Retinal pigment epithelial cell (primary cell): ENCODE results near the gene PSD2.

Source experiments
- DNase-seq: peaks from one replicate; pipeline ENCODE4 v3.0.0-alpha.2; 2010; ENCODE audit warnings: low read depth
- H3K4me3 ChIP-seq: 2 replicates; pipeline ENCODE4 v1.5.1; 2011; ENCODE audit warnings: mild to moderate bottlenecking, low read length, control low read depth, moderate library complexity
- TF ChIP-seq, protein P1 (sequence below): conservative IDR thresholded peaks from 2 replicates; pipeline ENCODE4 v1.5.1; 2011; ENCODE audit warnings: low read depth, low read length, control low read depth, inconsistent platforms

The PSD2 gene

GRCh38 chr5:139784488-139784887, 11.1 kb upstream of the PSD2 start:
- TF ChIP-seq, protein P1, sequence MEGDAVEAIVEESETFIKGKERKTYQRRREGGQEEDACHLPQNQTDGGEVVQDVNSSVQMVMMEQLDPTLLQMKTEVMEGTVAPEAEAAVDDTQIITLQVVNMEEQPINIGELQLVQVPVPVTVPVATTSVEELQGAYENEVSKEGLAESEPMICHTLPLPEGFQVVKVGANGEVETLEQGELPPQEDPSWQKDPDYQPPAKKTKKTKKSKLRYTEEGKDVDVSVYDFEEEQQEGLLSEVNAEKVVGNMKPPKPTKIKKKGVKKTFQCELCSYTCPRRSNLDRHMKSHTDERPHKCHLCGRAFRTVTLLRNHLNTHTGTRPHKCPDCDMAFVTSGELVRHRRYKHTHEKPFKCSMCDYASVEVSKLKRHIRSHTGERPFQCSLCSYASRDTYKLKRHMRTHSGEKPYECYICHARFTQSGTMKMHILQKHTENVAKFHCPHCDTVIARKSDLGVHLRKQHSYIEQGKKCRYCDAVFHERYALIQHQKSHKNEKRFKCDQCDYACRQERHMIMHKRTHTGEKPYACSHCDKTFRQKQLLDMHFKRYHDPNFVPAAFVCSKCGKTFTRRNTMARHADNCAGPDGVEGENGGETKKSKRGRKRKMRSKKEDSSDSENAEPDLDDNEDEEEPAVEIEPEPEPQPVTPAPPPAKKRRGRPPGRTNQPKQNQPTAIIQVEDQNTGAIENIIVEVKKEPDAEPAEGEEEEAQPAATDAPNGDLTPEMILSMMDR = no peak
- no peak for DNase-seq
- H3K4me3 ChIP-seq = no peak overlapping the region

DNA sequence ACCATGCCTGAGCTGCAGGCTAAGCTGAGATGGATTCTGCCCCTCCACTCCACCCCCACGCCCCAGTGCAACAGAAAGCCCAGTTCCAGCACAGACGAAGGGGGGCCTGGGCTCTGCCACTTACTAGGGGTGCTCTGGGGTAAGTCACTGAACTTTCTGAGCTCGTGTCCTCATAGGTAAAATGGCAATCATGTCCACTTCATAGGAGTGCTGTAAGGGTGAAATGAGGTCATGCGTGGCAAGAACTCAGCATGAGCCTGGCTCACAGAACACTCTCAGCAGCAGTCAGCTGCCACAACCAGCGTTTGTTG, 8.4 kb upstream of the PSD2 start:
- TF ChIP-seq, protein P1 = no peak
- H3K4me3 ChIP-seq = no peak overlapping the region
- DNase-seq = no peak

GRCh38 chr5:139787568-139788293, 7.9 kb upstream of the PSD2 start:
- no peak for DNase-seq
- peak overlapping the region; percentile 70 for H3K4me3 ChIP-seq
- TF ChIP-seq, protein P1 = peak; percentile 90

- no peak for DNase-seq
- TF ChIP-seq, protein P1 = no peak
- H3K4me3 ChIP-seq = peak overlapping the region; percentile 70
Measured at GRCh38 chr5:139788294-139788910, 7.2 kb upstream of the PSD2 start.

DNA sequence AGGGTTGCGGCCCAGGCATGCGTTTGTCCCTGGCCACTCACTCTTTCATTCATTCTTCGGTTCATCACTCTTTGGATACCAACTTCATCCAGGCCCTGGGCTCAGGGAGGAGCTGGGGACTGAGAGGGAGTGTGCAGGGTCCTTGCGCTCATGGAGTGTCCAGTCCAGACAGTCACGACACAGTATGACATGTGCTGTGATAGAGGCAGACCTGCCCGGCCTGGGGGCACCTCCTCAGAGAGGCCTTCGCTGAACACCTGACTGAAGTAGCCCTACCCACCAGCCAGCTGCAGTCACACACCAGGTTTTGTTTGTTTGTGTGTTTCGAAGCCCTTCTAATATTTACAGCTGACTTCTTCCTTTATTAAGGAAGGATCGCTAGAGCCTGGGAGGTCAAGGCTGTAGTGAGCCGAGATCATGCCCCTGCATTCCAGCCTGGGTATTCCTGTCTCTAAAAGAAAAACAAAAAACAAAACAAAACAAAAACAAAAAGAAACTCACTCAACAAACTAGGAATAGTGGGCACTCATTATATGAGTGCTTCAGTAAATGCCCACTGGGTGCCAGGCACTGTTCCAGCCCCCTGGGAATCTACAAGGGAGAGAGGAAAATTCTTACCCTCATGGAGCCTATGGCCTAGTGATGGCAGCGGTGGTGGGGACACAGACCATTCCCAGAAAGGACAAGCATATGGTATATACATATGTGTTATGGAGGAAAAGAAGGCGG, 6.3 kb upstream of the PSD2 start:
- TF ChIP-seq, protein P1 = no peak
- no peak for DNase-seq
- H3K4me3 ChIP-seq = no peak overlapping the region

DNA sequence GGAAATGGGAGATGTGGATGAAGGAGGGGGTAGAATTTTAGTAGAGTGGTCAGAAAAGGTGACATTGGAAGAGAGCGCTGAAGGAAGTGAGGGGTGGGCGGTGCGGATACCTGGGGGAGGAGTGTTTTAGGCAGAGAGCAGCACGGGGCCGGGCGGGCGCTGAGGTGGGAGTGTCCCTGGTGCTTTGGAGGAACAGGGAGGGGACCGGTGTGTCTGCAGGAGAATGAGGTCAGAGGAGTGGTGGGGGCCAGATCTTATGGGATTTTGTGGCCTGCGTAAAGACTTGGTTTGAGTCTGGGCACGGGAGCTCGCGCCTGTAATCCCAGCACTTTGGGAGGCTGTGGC, 5.8 kb upstream of the PSD2 start:
- TF ChIP-seq, protein P1 = no peak
- no peak overlapping the region for H3K4me3 ChIP-seq
- DNase-seq = no peak
